Caco-2 (cell line): ENCODE data around the gene TMEM203. TPM values are rescaled to one million over a fixed set of nuclear protein-coding genes. Genes with fewer than 3 reads are reported as not detected.

Experiments
- BruUV-seq: library from RNA; stranded (reverse); fragments of 400-500 nt; replicated peaks from 2 replicates; lab custom pipeline; 2021; lab: Mats Ljungman, UMichigan
- CTCF ChIA-PET: fragments of 300-600 bp; sonication (Branson Sonifier 250); formaldehyde crosslinking; loops from one replicate; lab custom pipeline; 2022; ENCODE audit warnings: antibody characterized with exemption; lab: Charles Lee
- POLR2A ChIA-PET: fragments of 300-600 bp; sonication (Branson Sonifier 250); formaldehyde crosslinking; loops from one replicate; lab custom pipeline; 2022; ENCODE audit warnings: antibody characterized with exemption; lab: Charles Lee
- DNase-seq, 2 experiments: peaks; one replicate each; pipeline versions ENCODE4 v3.0.0 to v3.0.0-alpha.2; 2020 to 2022
- H3K27me3 ChIP-seq: replicated peaks from 2 replicates; pipeline ENCODE4 v1.6.0; 2011; ENCODE audit warnings: low read length; ENCODE audit not compliant: control insufficient read depth, insufficient read depth
- H3K36me3 ChIP-seq: 2 replicates; pipeline ENCODE4 v1.5.1; 2011; ENCODE audit warnings: low read length; ENCODE audit not compliant: control insufficient read depth, insufficient read depth
- H3K4me1 ChIP-seq: fragments of 250-450 bp; sonication (Bioruptor Pico); 2 replicates; pipeline ENCODE4 v1.5.1; 2020; ENCODE audit warnings: mild to moderate bottlenecking
- H3K4me3 ChIP-seq: 2 replicates; pipeline ENCODE4 v1.5.1; 2011; ENCODE audit warnings: low read depth, mild to moderate bottlenecking, control low read depth, low read length
- H3K9me3 ChIP-seq: fragments of 250-450 bp; sonication (Bioruptor Pico); 2 replicates; pipeline ENCODE4 v1.5.1; 2020; ENCODE audit warnings: mild to moderate bottlenecking, moderate library complexity
- H3K27ac Mint-ChIP-seq: one replicate; pipeline ENCODE4 v1.8.0; 2022; ENCODE audit warnings: mixed read lengths; ENCODE audit not compliant: unreplicated experiment
- H3K27me3 Mint-ChIP-seq: one replicate; pipeline ENCODE4 v1.8.0; 2022; ENCODE audit warnings: mixed read lengths; ENCODE audit not compliant: insufficient read depth, unreplicated experiment
- H3K36me3 Mint-ChIP-seq: one replicate; pipeline ENCODE4 v1.8.0; 2022; ENCODE audit warnings: mild to moderate bottlenecking, mixed read lengths; ENCODE audit not compliant: insufficient read depth, unreplicated experiment
- H3K4me1 Mint-ChIP-seq: one replicate; pipeline ENCODE4 v1.8.0; 2022; ENCODE audit warnings: low read depth, mixed read lengths; ENCODE audit not compliant: unreplicated experiment
- H3K4me3 Mint-ChIP-seq: one replicate; pipeline ENCODE4 v1.8.0; 2022; ENCODE audit warnings: mild to moderate bottlenecking, moderate library complexity, mixed read lengths; ENCODE audit not compliant: unreplicated experiment
- H3K9me3 Mint-ChIP-seq: one replicate; pipeline ENCODE4 v1.8.0; 2022; ENCODE audit warnings: mixed read lengths; ENCODE audit not compliant: unreplicated experiment
- CTCF ChIP-seq, 2 experiments: fragments of 200-600 bp in 1 of 2; IDR thresholded peaks; 1 replicate in 1 of 2; 2 replicates in 1 of 2; pipeline versions ENCODE4 v1.5.1 to v1.8.0; 2011 to 2022; ENCODE audit warnings: antibody characterized with exemption in 1 of 2, control low read depth in 1 of 2, inconsistent platforms in 1 of 2, low read depth in 1 of 2, low read length in 1 of 2, mild to moderate bottlenecking in 1 of 2, moderate library complexity in 1 of 2; ENCODE audit not compliant: insufficient read depth in 1 of 2, severe bottlenecking in 1 of 2, unreplicated experiment in 1 of 2
- intact Hi-C: fragments of 100-400 bp; cut with micrococcal nuclease; formaldehyde crosslinking; loops from one replicate; pipeline ENCODE4 v1.10.0; 2022; ENCODE audit not compliant: unreplicated experiment
- total RNA-seq: library from RNA; stranded (reverse); gene quantifications from 2 replicates; pipeline ENCODE4 v1.2.3, GENCODE V29; 2022

TMEM203 gene
- total RNA-seq, 1 experiment from 2014 or later: 38.4 TPM

GRCh38 chr9:137188086-137188489 is 17.4 kb downstream of the TMEM203 start:
- Histone ChIP-seq H3K4me1 (peaks cover 16% of the 10 kb centered on the region), H3K4me3 (peak overlapping the region; percentile 96), H3K27me3 (no peaks in the 10 kb centered on the region), H3K36me3 (peaks cover 5% of the 10 kb centered on the region), H3K9me3 (no peaks in the 10 kb centered on the region)
- intact Hi-C loops: loop anchor here (1.0 to 2.0 kb wide), 2 partner anchors 38 to 39 kb away; partner anchors contain the start of gene RNF224
- ChIA-PET POLR2A (interaction anchor here (0.5 to 1.8 kb wide), 7 partner anchors 12 to 459 kb away, joined by 3 to 21 read pairs (median 4); partner anchors contain the start of genes RNF208, SAPCD2 and TPRN), CTCF (interaction anchor here (0.5 to 3.0 kb wide), 11 partner anchors 10 to 124 kb away, joined by 3 to 22 read pairs (median 9); partner anchors contain the start of genes LRRC26, RNF224, SAPCD2 and TPRN)
- TF ChIP-seq CTCF (IDR thresholded peaks at IDR 0.05; ENCODE audit: insufficient read depth in 1 of 2, low read depth in 1 of 2, low read length in 1 of 2, severe bottlenecking in 1 of 2, unreplicated experiment in 1 of 2): no peak
- Mint-ChIP-seq H3K9me3 (no peaks in the 10 kb centered on the region), H3K27me3 (no peaks in the 10 kb centered on the region), H3K36me3 (peaks cover 49% of the 10 kb centered on the region), H3K27ac (peak overlapping the region; percentile 93), H3K4me3 (peak overlapping the region; percentile 98), H3K4me1 (peaks cover 20% of the 10 kb centered on the region)
- DNase-seq: no peak
- TSS peak; percentile 67 for BruUV-seq

GRCh38 chr9:137187386-137187785 is 18.1 kb downstream of the TMEM203 start:
- ChIA-PET CTCF (interaction anchor here (1.0 kb wide), 1 partner anchor 40 kb away, joined by 3 read pairs; the partner anchor contains the start of gene RNF224), POLR2A (interaction anchor here (0.5 to 0.7 kb wide), 2 partner anchors 141 kb away, joined by 3 to 4 read pairs; no protein-coding TSS in a partner anchor)
- no peaks in the 10 kb centered on the region for H3K27me3 Mint-ChIP-seq
- peaks cover 20% of the 10 kb centered on the region for H3K4me1 Mint-ChIP-seq
- peaks cover 53% of the 10 kb centered on the region for H3K36me3 Mint-ChIP-seq
- intact Hi-C loops: no loop called here
- peak overlapping the region; percentile 96 for H3K4me3 ChIP-seq
- H3K27ac Mint-ChIP-seq: peak overlapping the region; percentile 93
- H3K4me1 ChIP-seq: peaks cover 16% of the 10 kb centered on the region
- H3K9me3 ChIP-seq: no peaks in the 10 kb centered on the region
- H3K9me3 Mint-ChIP-seq: no peaks in the 10 kb centered on the region
- TF ChIP-seq CTCF (IDR thresholded peaks at IDR 0.05; ENCODE audit: insufficient read depth in 1 of 2, low read depth in 1 of 2, low read length in 1 of 2, severe bottlenecking in 1 of 2, unreplicated experiment in 1 of 2): no peak
- H3K4me3 Mint-ChIP-seq: peak overlapping the region; percentile 98
- no peaks in the 10 kb centered on the region for H3K27me3 ChIP-seq
- BruUV-seq: no TSS peak
- no peak for DNase-seq
- peaks cover 5% of the 10 kb centered on the region for H3K36me3 ChIP-seq

DNA sequence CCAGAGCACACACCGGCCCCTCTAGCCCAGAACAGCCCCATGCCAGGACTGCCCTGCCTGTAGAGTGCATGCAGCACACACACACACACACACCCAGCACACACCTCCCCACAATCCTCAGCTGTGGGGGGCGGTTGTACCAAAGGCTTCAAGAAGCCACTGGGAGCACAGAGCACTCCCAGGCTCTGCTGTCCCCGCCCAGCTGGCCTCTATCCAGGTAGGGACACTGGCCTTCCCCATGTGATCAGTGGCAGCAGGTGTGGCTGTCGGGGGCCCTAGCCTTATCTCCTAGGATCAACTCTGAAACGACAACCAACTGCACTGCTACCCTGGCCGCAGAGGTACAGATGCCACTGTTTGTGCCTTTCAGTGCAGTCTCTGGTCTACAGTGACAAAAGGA is 19.1 kb downstream of the TMEM203 start:
- no TSS peak for BruUV-seq
- peak overlapping the region; percentile 98 for H3K4me3 Mint-ChIP-seq
- H3K9me3 Mint-ChIP-seq: no peaks in the 10 kb centered on the region
- CTCF ChIA-PET: no interaction called here
- peaks cover 5% of the 10 kb centered on the region for H3K36me3 ChIP-seq
- no peak overlapping the region for H3K27ac Mint-ChIP-seq
- no peak for DNase-seq
- H3K4me1 Mint-ChIP-seq: peaks cover 20% of the 10 kb centered on the region
- H3K27me3 Mint-ChIP-seq: no peaks in the 10 kb centered on the region
- no peaks in the 10 kb centered on the region for H3K27me3 ChIP-seq
- peaks cover 16% of the 10 kb centered on the region for H3K4me1 ChIP-seq
- no peak for TF ChIP-seq CTCF (IDR thresholded peaks at IDR 0.05; ENCODE audit: insufficient read depth in 1 of 2, low read depth in 1 of 2, low read length in 1 of 2, severe bottlenecking in 1 of 2, unreplicated experiment in 1 of 2)
- POLR2A ChIA-PET: no interaction called here
- H3K36me3 Mint-ChIP-seq: peaks cover 56% of the 10 kb centered on the region
- no peaks in the 10 kb centered on the region for H3K9me3 ChIP-seq
- no peak overlapping the region for H3K4me3 ChIP-seq
- intact Hi-C loops: no loop called here
